SK-N-SH (cell line): ENCODE results near the gene CUL3. TPM values are rescaled to one million over a fixed set of nuclear protein-coding genes. Genes with fewer than 3 reads are reported as not detected.

ENCODE experiments used
- CTCF ChIA-PET: fragments of 300-600, 350-600 bp; formaldehyde crosslinking; extraction: SDS; loops from one replicate; lab custom pipeline; 2021; lab: Yijun Ruan, JAX
- POLR2A ChIA-PET: fragments of 350-600 bp; sonication (Branson Sonifier 250); formaldehyde crosslinking; extraction: SDS; loops from one replicate; lab custom pipeline; 2020; ENCODE audit warnings: antibody characterized with exemption, inconsistent platforms; lab: Yijun Ruan, JAX
- DNase-seq: peaks from one replicate; pipeline ENCODE4 v3.0.0; 2012
- H2AFZ ChIP-seq: fragments of 200-600 bp; sonication (generic); 2 replicates; pipeline ENCODE4 v1.8.1; 2016; ENCODE audit warnings: antibody characterized with exemption, mild to moderate bottlenecking, low read depth
- H3F3A ChIP-seq: fragments of 200-600 bp; sonication (generic); replicated peaks from 2 replicates; pipeline ENCODE3; 2016; ENCODE audit warnings: antibody characterized with exemption, mild to moderate bottlenecking; ENCODE audit not compliant: insufficient read depth
- H3K27ac ChIP-seq, 2 experiments: fragments of 200-500 bp in 1 of 2; fragments of 200-600 bp in 1 of 2; sonication (Bioruptor generic) in 1 of 2; sonication (generic), shearing (Covaris generic) in 1 of 2; 2 replicates each; pipeline versions ENCODE4 v1.5.1 to v1.6.1; 2014 to 2016; ENCODE audit warnings: low read depth in 2 of 2, inconsistent platforms in 1 of 2, low read length in 1 of 2, mild to moderate bottlenecking in 1 of 2, mixed read lengths in 1 of 2
- H3K27me3 ChIP-seq: fragments of 200-600 bp; sonication (generic), shearing (Covaris generic); 2 replicates; pipeline ENCODE4 v1.6.1; 2016; ENCODE audit warnings: mixed run types; ENCODE audit not compliant: insufficient read depth
- H3K36me3 ChIP-seq, 2 experiments: fragments of 200-500 bp in 1 of 2; fragments of 200-600 bp in 1 of 2; sonication (Bioruptor generic) in 1 of 2; sonication (generic) in 1 of 2; replicated peaks in 1 of 2; 2 replicates each; pipeline versions ENCODE3 to v1.5.1; 2014 to 2016; ENCODE audit warnings: low read length in 1 of 2, mild to moderate bottlenecking in 1 of 2; ENCODE audit not compliant: insufficient read depth in 2 of 2, control insufficient read depth in 1 of 2
- H3K4me1 ChIP-seq, 2 experiments: fragments of 200-500 bp in 1 of 2; fragments of 200-600 bp in 1 of 2; sonication (Bioruptor generic) in 1 of 2; sonication (generic), shearing (Covaris generic) in 1 of 2; 2 replicates each; pipeline versions ENCODE4 v1.5.1 to v1.6.1; 2014 to 2016; ENCODE audit warnings: low read depth in 1 of 2, low read length in 1 of 2, mixed run types in 1 of 2; ENCODE audit not compliant: insufficient read depth in 2 of 2, control insufficient read depth in 1 of 2
- H3K4me2 ChIP-seq: fragments of 200-600 bp; sonication (generic), shearing (Covaris generic); 2 replicates; pipeline ENCODE4 v1.6.1; 2017; ENCODE audit warnings: mixed run types
- H3K4me3 ChIP-seq, 2 experiments: fragments of 200-500 bp in 1 of 2; fragments of 200-600 bp in 1 of 2; sonication (Bioruptor generic) in 1 of 2; sonication (generic), shearing (Covaris generic) in 1 of 2; 2 replicates each; pipeline versions ENCODE4 v1.5.1 to v1.8.1; 2014 to 2016; ENCODE audit warnings: low read depth in 2 of 2, inconsistent platforms in 1 of 2, low read length in 1 of 2, mild to moderate bottlenecking in 1 of 2, mixed read lengths in 1 of 2, moderate library complexity in 1 of 2
- H3K79me2 ChIP-seq: fragments of 200-600 bp; sonication (generic); 2 replicates; pipeline ENCODE4 v1.8.1; 2017; ENCODE audit warnings: mild to moderate bottlenecking; ENCODE audit not compliant: insufficient read depth
- H3K9ac ChIP-seq: fragments of 200-600 bp; sonication (generic); 2 replicates; pipeline ENCODE4 v1.6.1; 2017; ENCODE audit warnings: mixed run types
- H3K9me2 ChIP-seq: fragments of 200-600 bp; sonication (generic); 2 replicates; pipeline ENCODE4 v1.6.1; 2017; ENCODE audit warnings: mixed run types
- H3K9me3 ChIP-seq: fragments of 200-600 bp; sonication (generic); 2 replicates; pipeline ENCODE4 v1.6.1; 2017; ENCODE audit warnings: mixed run types, mild to moderate bottlenecking, moderate library complexity
- H4K20me1 ChIP-seq: fragments of 200-600 bp; sonication (generic); 2 replicates; pipeline ENCODE4 v1.6.1; 2017; ENCODE audit warnings: mild to moderate bottlenecking, mixed run types; ENCODE audit not compliant: insufficient read depth
- CHD2 ChIP-seq: fragments of 150-350 bp; IDR thresholded peaks from 2 replicates; pipeline ENCODE4 v1.6.1; 2018; ENCODE audit warnings: low read length; ENCODE audit not compliant: partially characterized antibody
- CTCF ChIP-seq: fragments of 200-600 bp; sonication (generic); IDR thresholded peaks from 2 replicates; pipeline ENCODE4 v1.6.1; 2017; ENCODE audit warnings: antibody characterized with exemption, mild to moderate bottlenecking, moderate library complexity
- ELF1 ChIP-seq: IDR thresholded peaks from 2 replicates; pipeline ENCODE4 v1.4.0; 2012
- FOXJ3 ChIP-seq: sonication (generic); formaldehyde crosslinking; IDR thresholded peaks from 2 replicates; pipeline ENCODE4 v1.5.1; 2020; ENCODE audit warnings: mild to moderate bottlenecking, missing genetic modification reagents
- GABPA ChIP-seq: IDR thresholded peaks from 2 replicates; pipeline ENCODE4 v1.4.0; 2012; ENCODE audit warnings: low read depth, mild to moderate bottlenecking
- IRF3 ChIP-seq: fragments of 150-350 bp; IDR thresholded peaks from 2 replicates; pipeline ENCODE4 v1.6.1; 2016; ENCODE audit warnings: mild to moderate bottlenecking, low read depth, low read length
- JUND ChIP-seq: IDR thresholded peaks from 2 replicates; pipeline ENCODE4 v1.4.0; 2012
- MAX ChIP-seq: IDR thresholded peaks from 2 replicates; pipeline ENCODE4 v1.4.0; 2012; ENCODE audit warnings: low read depth
- MEF2A ChIP-seq: IDR thresholded peaks from 2 replicates; pipeline ENCODE4 v1.4.0; 2012; ENCODE audit warnings: low read depth, borderline replicate concordance
- MXI1 ChIP-seq: IDR thresholded peaks from 2 replicates; pipeline ENCODE4 v1.6.1; 2012; ENCODE audit warnings: mild to moderate bottlenecking, low read depth, low read length, improper control_type of control experiment
- RCOR1 ChIP-seq: fragments of 150-350 bp; IDR thresholded peaks from 2 replicates; pipeline ENCODE4 v1.6.1; 2017; ENCODE audit warnings: antibody characterized with exemption, low read length
- RXRA ChIP-seq: IDR thresholded peaks from 2 replicates; pipeline ENCODE4 v1.4.0; 2012; ENCODE audit warnings: low read depth, mild to moderate bottlenecking, borderline replicate concordance
- SIN3A ChIP-seq: IDR thresholded peaks from 2 replicates; pipeline ENCODE4 v1.6.1; 2012; ENCODE audit warnings: low read depth, mild to moderate bottlenecking, low read length, moderate library complexity, borderline replicate concordance
- TAF1 ChIP-seq: IDR thresholded peaks from 2 replicates; pipeline ENCODE4 v1.6.1; 2012; ENCODE audit warnings: low read depth, mild to moderate bottlenecking, low read length, moderate library complexity, borderline replicate concordance
- TCF12 ChIP-seq: IDR thresholded peaks from 2 replicates; pipeline ENCODE4 v1.4.0; 2012
- WGBS: methylation state at CpG from one replicate; pipeline ENCODE4 v1.1.6; 2017; ENCODE audit warnings: low lambda C conversion rate; 5-methylcytosine and 5-hydroxymethylcytosine counted together
- polyA plus RNA-seq, 3 experiments: library from polyadenylated mRNA; depleted of rRNA; stranded (reverse); fragments of >200 nt; gene quantifications; 2 replicates each; pipeline ENCODE4 v1.2.3, GENCODE V29; 2012
- TF ChIP-seq, protein P1 (sequence below): IDR thresholded peaks from 2 replicates; pipeline ENCODE4 v1.6.1; 2012; ENCODE audit warnings: mild to moderate bottlenecking, low read depth, low read length, moderate library complexity
- TF ChIP-seq, protein P2 (sequence below): fragments of 150-350 bp; IDR thresholded peaks from 2 replicates; pipeline ENCODE4 v1.6.1; 2017; ENCODE audit warnings: antibody characterized with exemption, low read length, low read depth, borderline replicate concordance

The CUL3 gene
- polyA plus RNA-seq, 1 of the 3 experiments (the other 2 are of a cell fraction): 17.3 TPM

- no peaks in the 10 kb centered on the region for H3F3A ChIP-seq
- no peaks in the 10 kb centered on the region for H4K20me1 ChIP-seq
- H3K27me3 ChIP-seq: no peaks in the 10 kb centered on the region
- WGBS: 69% methylated on average over 3 of the region's 3 CpGs
- H3K4me1 ChIP-seq: peaks cover 0 to 6% of the 10 kb centered on the region in 2 experiments; a peak in 2 of 4 replicates
- TF ChIP-seq JUND: no peak
- TF ChIP-seq CHD2: no peak
- no peak for TF ChIP-seq ELF1
- TF ChIP-seq, protein P1, sequence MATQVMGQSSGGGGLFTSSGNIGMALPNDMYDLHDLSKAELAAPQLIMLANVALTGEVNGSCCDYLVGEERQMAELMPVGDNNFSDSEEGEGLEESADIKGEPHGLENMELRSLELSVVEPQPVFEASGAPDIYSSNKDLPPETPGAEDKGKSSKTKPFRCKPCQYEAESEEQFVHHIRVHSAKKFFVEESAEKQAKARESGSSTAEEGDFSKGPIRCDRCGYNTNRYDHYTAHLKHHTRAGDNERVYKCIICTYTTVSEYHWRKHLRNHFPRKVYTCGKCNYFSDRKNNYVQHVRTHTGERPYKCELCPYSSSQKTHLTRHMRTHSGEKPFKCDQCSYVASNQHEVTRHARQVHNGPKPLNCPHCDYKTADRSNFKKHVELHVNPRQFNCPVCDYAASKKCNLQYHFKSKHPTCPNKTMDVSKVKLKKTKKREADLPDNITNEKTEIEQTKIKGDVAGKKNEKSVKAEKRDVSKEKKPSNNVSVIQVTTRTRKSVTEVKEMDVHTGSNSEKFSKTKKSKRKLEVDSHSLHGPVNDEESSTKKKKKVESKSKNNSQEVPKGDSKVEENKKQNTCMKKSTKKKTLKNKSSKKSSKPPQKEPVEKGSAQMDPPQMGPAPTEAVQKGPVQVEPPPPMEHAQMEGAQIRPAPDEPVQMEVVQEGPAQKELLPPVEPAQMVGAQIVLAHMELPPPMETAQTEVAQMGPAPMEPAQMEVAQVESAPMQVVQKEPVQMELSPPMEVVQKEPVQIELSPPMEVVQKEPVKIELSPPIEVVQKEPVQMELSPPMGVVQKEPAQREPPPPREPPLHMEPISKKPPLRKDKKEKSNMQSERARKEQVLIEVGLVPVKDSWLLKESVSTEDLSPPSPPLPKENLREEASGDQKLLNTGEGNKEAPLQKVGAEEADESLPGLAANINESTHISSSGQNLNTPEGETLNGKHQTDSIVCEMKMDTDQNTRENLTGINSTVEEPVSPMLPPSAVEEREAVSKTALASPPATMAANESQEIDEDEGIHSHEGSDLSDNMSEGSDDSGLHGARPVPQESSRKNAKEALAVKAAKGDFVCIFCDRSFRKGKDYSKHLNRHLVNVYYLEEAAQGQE: no peak
- TF ChIP-seq SIN3A: no peak
- TF ChIP-seq TCF12: no peak
- TF ChIP-seq MAX: no peak
- TF ChIP-seq IRF3: no peak
- TF ChIP-seq, protein P2, sequence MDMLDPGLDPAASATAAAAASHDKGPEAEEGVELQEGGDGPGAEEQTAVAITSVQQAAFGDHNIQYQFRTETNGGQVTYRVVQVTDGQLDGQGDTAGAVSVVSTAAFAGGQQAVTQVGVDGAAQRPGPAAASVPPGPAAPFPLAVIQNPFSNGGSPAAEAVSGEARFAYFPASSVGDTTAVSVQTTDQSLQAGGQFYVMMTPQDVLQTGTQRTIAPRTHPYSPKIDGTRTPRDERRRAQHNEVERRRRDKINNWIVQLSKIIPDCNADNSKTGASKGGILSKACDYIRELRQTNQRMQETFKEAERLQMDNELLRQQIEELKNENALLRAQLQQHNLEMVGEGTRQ: no peak
- no peak for TF ChIP-seq FOXJ3 (CRISPR knock-in tag)
- no peak for TF ChIP-seq GABPA
- no peak for DNase-seq
- no peak overlapping the region for H3K4me3 ChIP-seq
- POLR2A ChIA-PET: no interaction called here
- no peak overlapping the region for H3K9ac ChIP-seq
- H3K27ac ChIP-seq: no peak overlapping the region
- no peaks in the 10 kb centered on the region for H3K9me3 ChIP-seq
- H3K79me2 ChIP-seq: no peaks in the 10 kb centered on the region
- H3K36me3 ChIP-seq: no peaks in the 10 kb centered on the region
- no peak overlapping the region for H2AFZ ChIP-seq
- H3K4me2 ChIP-seq: no peak overlapping the region
- CTCF ChIA-PET: interaction anchor here (1.0 kb wide), 1 partner anchor 38 kb away, joined by 3 read pairs; no protein-coding TSS in a partner anchor
- H3K9me2 ChIP-seq: no peaks in the 10 kb centered on the region
Observed at GRCh38 chr2:224611938-224612337, 26.8 kb upstream of the CUL3 start.

- ChIA-PET CTCF (interaction anchor here (2.7 kb wide), 1 partner anchor 38 kb away, joined by 7 read pairs; no protein-coding TSS in a partner anchor), POLR2A (no interaction called here)
- Histone ChIP-seq H3K4me2 (no peak overlapping the region), H2AFZ (no peak overlapping the region), H3K4me1 (peaks cover 0 to 6% of the 10 kb centered on the region in 2 experiments; a peak in 2 of 4 replicates), H3K9me3 (no peaks in the 10 kb centered on the region), H3K79me2 (no peaks in the 10 kb centered on the region), H3K36me3 (no peaks in the 10 kb centered on the region), H3F3A (no peaks in the 10 kb centered on the region), H3K27me3 (no peaks in the 10 kb centered on the region), H3K9me2 (no peaks in the 10 kb centered on the region), H3K9ac (no peak overlapping the region), H4K20me1 (no peaks in the 10 kb centered on the region), H3K4me3 (no peak overlapping the region), H3K27ac (no peak overlapping the region)
- TF ChIP-seq CTCF (no peak), MEF2A (no peak), MXI1 (no peak), TAF1 (no peak), RXRA (no peak), RCOR1 (no peak), JUND (no peak)
- WGBS: 45% methylated on average over 3 of the region's 3 CpGs
- no peak for DNase-seq
Observed at GRCh38 chr2:224608104-224608503, 22.9 kb upstream of the CUL3 start.
